H9 (cell line): ENCODE measurements around the gene PYGO2. TPM values are rescaled to one million over a fixed set of nuclear protein-coding genes. Genes with fewer than 3 reads are reported as not detected.
A peak's percentile ranks its signal among the peaks of the same experiment; 100 is the strongest.

Experiments used
- DNase-seq: peaks from one replicate; pipeline ENCODE4 v3.0.0-alpha.2; 2017
- H2AFZ ChIP-seq: one replicate; pipeline ENCODE4 v1.6.1; 2013; ENCODE audit warnings: mild to moderate bottlenecking, low read length, control low read depth, moderate library complexity
- H2AK5ac ChIP-seq: 2 replicates; pipeline ENCODE4 v1.6.1; 2013; ENCODE audit warnings: low read length, control low read depth, mixed read lengths; ENCODE audit not compliant: insufficient read length
- H2BK120ac ChIP-seq: one replicate; pipeline ENCODE4 v1.6.1; 2013; ENCODE audit warnings: low read depth, mild to moderate bottlenecking, low read length, control low read depth, inconsistent platforms; ENCODE audit not compliant: poor library complexity, severe bottlenecking
- H2BK12ac ChIP-seq: 2 replicates; pipeline ENCODE4 v1.6.1; 2013; ENCODE audit warnings: low read length, control low read depth, mixed read lengths, low read depth; ENCODE audit not compliant: insufficient read length
- H2BK15ac ChIP-seq: 2 replicates; pipeline ENCODE4 v1.6.1; 2013; ENCODE audit warnings: low read depth, low read length, control low read depth
- H2BK20ac ChIP-seq: one replicate; pipeline ENCODE4 v1.6.1; 2013; ENCODE audit warnings: low read depth, mild to moderate bottlenecking, low read length, control low read depth, inconsistent platforms; ENCODE audit not compliant: poor library complexity, severe bottlenecking
- H2BK5ac ChIP-seq: 2 replicates; pipeline ENCODE4 v1.6.1; 2013; ENCODE audit warnings: low read length, control low read depth, mixed read lengths; ENCODE audit not compliant: insufficient read length
- H3K14ac ChIP-seq: 2 replicates; pipeline ENCODE4 v1.6.1; 2013; ENCODE audit warnings: low read length, control low read depth; ENCODE audit not compliant: insufficient read depth
- H3K18ac ChIP-seq: 2 replicates; pipeline ENCODE4 v1.6.1; 2013; ENCODE audit warnings: low read depth, mild to moderate bottlenecking, mixed read lengths, low read length, control low read depth; ENCODE audit not compliant: insufficient read length
- H3K23ac ChIP-seq: 2 replicates; pipeline ENCODE4 v1.6.1; 2013; ENCODE audit warnings: low read length, control low read depth, mixed read lengths, low read depth; ENCODE audit not compliant: insufficient read length
- H3K23me2 ChIP-seq: 2 replicates; pipeline ENCODE4 v1.6.1; 2013; ENCODE audit warnings: low read depth, mild to moderate bottlenecking, mixed read lengths, low read length, control low read depth; ENCODE audit not compliant: insufficient read length, poor library complexity, severe bottlenecking
- H3K27ac ChIP-seq: 2 replicates; pipeline ENCODE4 v1.5.1; 2013; ENCODE audit warnings: low read length, control low read depth, mixed read lengths, low read depth; ENCODE audit not compliant: insufficient read length
- H3K27me3 ChIP-seq: 2 replicates; pipeline ENCODE4 v1.6.1; 2013; ENCODE audit warnings: low read length, control low read depth, inconsistent platforms; ENCODE audit not compliant: insufficient read depth
- H3K4ac ChIP-seq: 2 replicates; pipeline ENCODE4 v1.6.1; 2013; ENCODE audit warnings: low read depth, mild to moderate bottlenecking, control low read depth, inconsistent platforms, low read length, moderate library complexity
- H3K4me1 ChIP-seq: 2 replicates; pipeline ENCODE4 v1.6.1; 2013; ENCODE audit warnings: low read length, control low read depth, inconsistent platforms; ENCODE audit not compliant: insufficient read depth
- H3K4me2 ChIP-seq: 2 replicates; pipeline ENCODE4 v1.6.1; 2013; ENCODE audit warnings: low read length, control low read depth, mixed read lengths; ENCODE audit not compliant: insufficient read length, insufficient read depth
- H3K56ac ChIP-seq: 2 replicates; pipeline ENCODE4 v1.6.1; 2013; ENCODE audit warnings: low read depth, mild to moderate bottlenecking, mixed read lengths, low read length, control low read depth; ENCODE audit not compliant: insufficient read length
- H3K79me1 ChIP-seq: 2 replicates; pipeline ENCODE4 v1.6.1; 2013; ENCODE audit warnings: low read depth, mild to moderate bottlenecking, moderate library complexity, low read length, control low read depth, inconsistent platforms; ENCODE audit not compliant: insufficient read depth, poor library complexity, severe bottlenecking
- H3K79me2 ChIP-seq: 2 replicates; pipeline ENCODE4 v1.6.1; 2013; ENCODE audit warnings: low read length, control low read depth, inconsistent platforms; ENCODE audit not compliant: insufficient read depth
- H3K9ac ChIP-seq: 2 replicates; pipeline ENCODE4 v1.6.1; 2013; ENCODE audit warnings: low read length, control low read depth, mixed read lengths; ENCODE audit not compliant: insufficient read length; ENCODE audit errors: extremely low read depth
- H3K9me3 ChIP-seq: one replicate; pipeline ENCODE4 v1.6.1; 2013; ENCODE audit warnings: low read depth, low read length, inconsistent platforms; ENCODE audit not compliant: control insufficient read depth
- H3T11ph ChIP-seq: one replicate; pipeline ENCODE4 v1.6.1; 2013; ENCODE audit warnings: mild to moderate bottlenecking, low read length, control low read depth, inconsistent platforms
- H4K20me1 ChIP-seq: one replicate; pipeline ENCODE4 v1.6.1; 2013; ENCODE audit not compliant: control insufficient read depth, insufficient read length, insufficient read depth
- H4K5ac ChIP-seq: 2 replicates; pipeline ENCODE4 v1.6.1; 2013; ENCODE audit warnings: low read depth, mild to moderate bottlenecking, mixed read lengths, low read length, control low read depth; ENCODE audit not compliant: insufficient read length
- H4K8ac ChIP-seq: replicated peaks from 2 replicates; pipeline ENCODE4 v1.6.1; 2013; ENCODE audit warnings: low read length, control low read depth, mixed read lengths, low read depth; ENCODE audit not compliant: insufficient read length
- H4K91ac ChIP-seq: 2 replicates; pipeline ENCODE4 v1.6.1; 2013; ENCODE audit warnings: low read depth, mild to moderate bottlenecking, moderate library complexity, mixed read lengths, low read length, control low read depth; ENCODE audit not compliant: insufficient read length
- H3K27ac Mint-ChIP-seq, 3 experiments: 2 replicates in 2 of 3; 3 replicates in 1 of 3; pipeline ENCODE4 v1.8.0; 2020 to 2021; ENCODE audit warnings: mixed read lengths in 3 of 3, mild to moderate bottlenecking in 1 of 3, moderate library complexity in 1 of 3
- H3K27me3 Mint-ChIP-seq: 2 replicates; pipeline ENCODE4 v1.8.0; 2021; ENCODE audit warnings: low read depth, mild to moderate bottlenecking, moderate library complexity, mixed read lengths
- H3K36me3 Mint-ChIP-seq, 3 experiments: 2 replicates in 2 of 3; 3 replicates in 1 of 3; pipeline ENCODE4 v1.8.0; 2020 to 2021; ENCODE audit warnings: low read depth in 3 of 3, mixed read lengths in 3 of 3; ENCODE audit not compliant: insufficient read depth in 1 of 3
- H3K4me1 Mint-ChIP-seq, 2 experiments: 2 replicates each; pipeline ENCODE4 v1.8.0; 2020; ENCODE audit warnings: mixed read lengths in 2 of 2
- H3K4me3 Mint-ChIP-seq, 2 experiments: 2 replicates in 1 of 2; 3 replicates in 1 of 2; pipeline ENCODE4 v1.8.0; 2020 to 2021; ENCODE audit warnings: mild to moderate bottlenecking in 2 of 2, mixed read lengths in 2 of 2, moderate library complexity in 1 of 2
- H3K9me3 Mint-ChIP-seq, 2 experiments: 2 replicates in 1 of 2; 3 replicates in 1 of 2; pipeline ENCODE4 v1.8.0; 2020; ENCODE audit warnings: mild to moderate bottlenecking in 2 of 2, mixed read lengths in 2 of 2, moderate library complexity in 1 of 2
- CTCF ChIP-seq: fragments of 200-600 bp; sonication (generic); conservative IDR thresholded peaks from 3 replicates; pipeline ENCODE4 v1.8.0; 2021; ENCODE audit warnings: antibody characterized with exemption, mild to moderate bottlenecking
- WGBS: extraction: QIAGEN DNeasy Blood & Tissue Kit; methylation state at CpG from one replicate; pipeline ENCODE4 v1.1.7; 2013; ENCODE audit warnings: missing lambda C conversion rate, low lambda C conversion rate, mixed read lengths; ENCODE audit not compliant: insufficient read length; ENCODE audit errors: extremely low coverage; 5-methylcytosine and 5-hydroxymethylcytosine counted together
- total RNA-seq: library from RNA; stranded (reverse); gene quantifications from 2 replicates; pipeline ENCODE4 v1.2.1, GENCODE V29; 2021

The PYGO2 gene
- total RNA-seq, 1 experiment from 2014 or later, result 38.7 TPM

GRCh38 chr1:154940213-154940560 is 21.4 kb downstream of the PYGO2 start:
- Mint-ChIP-seq H3K27me3 (no peaks in the 10 kb centered on the region; the same call in 1 of the 2 replicates), H3K27ac (peak overlapping the region in 1 of 3 experiments; percentile 48; a peak in 1 of 7 replicates), H3K4me3 (no peak overlapping the region; a peak in 1 of 5 replicates), H3K9me3 (no peaks in the 10 kb centered on the region; a peak in 2 of 5 replicates), H3K4me1 (peaks cover 37 to 40% of the 10 kb centered on the region in 2 experiments), H3K36me3 (no peaks in the 10 kb centered on the region; a peak in 1 of 7 replicates)
- Histone ChIP-seq H2BK120ac (no peak overlapping the region), H2AK5ac (no peak overlapping the region), H3K79me1 (no peaks in the 10 kb centered on the region), H2AFZ (no peak overlapping the region), H4K8ac (no peak overlapping the region), H3K14ac (no peak overlapping the region), H3K23me2 (peaks cover 11% of the 10 kb centered on the region), H3K18ac (no peak overlapping the region), H3K79me2 (no peaks in the 10 kb centered on the region), H3K4ac (no peak overlapping the region), H3K56ac (no peak overlapping the region), H4K20me1 (no peaks in the 10 kb centered on the region), H3K27ac (no peak overlapping the region), H2BK20ac (no peak overlapping the region), H3K4me2 (no peak overlapping the region), H2BK12ac (no peak overlapping the region), H2BK5ac (no peak overlapping the region), H3K9me3 (no peaks in the 10 kb centered on the region), H4K91ac (no peak overlapping the region), H2BK15ac (no peak overlapping the region), H3T11ph (no peak overlapping the region), H3K4me1 (peaks cover 3% of the 10 kb centered on the region), H3K23ac (no peak overlapping the region), H4K5ac (no peak overlapping the region), H3K27me3 (no peaks in the 10 kb centered on the region), H3K9ac (no peak overlapping the region)
- no CpG with 5 or more reads among the region's 1 CpG for WGBS
- TF ChIP-seq CTCF, result no peak
- no peak for DNase-seq
